Adipocyte (in vitro differentiated cells): ENCODE data around the gene RND1.
"Not testable (repeated sequence)": the region's sequence is repeated elsewhere in the genome, so short reads cannot be mapped to it uniquely, and the experiment has no call there.

Experiments
- DNase-seq: peaks from one replicate; pipeline ENCODE4 v3.0.0-alpha.2; 2015; ENCODE audit warnings: low read depth
- H3K27me3 ChIP-seq: replicated peaks from 2 replicates; pipeline ENCODE4 v1.7.0; 2013; ENCODE audit warnings: mild to moderate bottlenecking, low read length, moderate library complexity; ENCODE audit not compliant: control insufficient read depth, insufficient read depth
- H3K36me3 ChIP-seq: 2 replicates; pipeline ENCODE4 v1.7.0; 2013; ENCODE audit warnings: low read length, mild to moderate bottlenecking, moderate library complexity; ENCODE audit not compliant: control insufficient read depth, insufficient read depth, severe bottlenecking
- H3K4me1 ChIP-seq: 2 replicates; pipeline ENCODE4 v1.7.0; 2013; ENCODE audit warnings: mild to moderate bottlenecking, low read length, moderate library complexity; ENCODE audit not compliant: control insufficient read depth, insufficient read depth
- H3K4me3 ChIP-seq: 2 replicates; pipeline ENCODE4 v1.7.0; 2013; ENCODE audit warnings: mild to moderate bottlenecking, low read length, moderate library complexity
- H3K9ac ChIP-seq: 2 replicates; pipeline ENCODE4 v1.7.0; 2013; ENCODE audit warnings: mild to moderate bottlenecking, low read length, moderate library complexity
- H3K9me3 ChIP-seq: 2 replicates; pipeline ENCODE4 v1.7.0; 2013; ENCODE audit warnings: mild to moderate bottlenecking, low read length, moderate library complexity; ENCODE audit not compliant: control insufficient read depth

Gene RND1

DNA sequence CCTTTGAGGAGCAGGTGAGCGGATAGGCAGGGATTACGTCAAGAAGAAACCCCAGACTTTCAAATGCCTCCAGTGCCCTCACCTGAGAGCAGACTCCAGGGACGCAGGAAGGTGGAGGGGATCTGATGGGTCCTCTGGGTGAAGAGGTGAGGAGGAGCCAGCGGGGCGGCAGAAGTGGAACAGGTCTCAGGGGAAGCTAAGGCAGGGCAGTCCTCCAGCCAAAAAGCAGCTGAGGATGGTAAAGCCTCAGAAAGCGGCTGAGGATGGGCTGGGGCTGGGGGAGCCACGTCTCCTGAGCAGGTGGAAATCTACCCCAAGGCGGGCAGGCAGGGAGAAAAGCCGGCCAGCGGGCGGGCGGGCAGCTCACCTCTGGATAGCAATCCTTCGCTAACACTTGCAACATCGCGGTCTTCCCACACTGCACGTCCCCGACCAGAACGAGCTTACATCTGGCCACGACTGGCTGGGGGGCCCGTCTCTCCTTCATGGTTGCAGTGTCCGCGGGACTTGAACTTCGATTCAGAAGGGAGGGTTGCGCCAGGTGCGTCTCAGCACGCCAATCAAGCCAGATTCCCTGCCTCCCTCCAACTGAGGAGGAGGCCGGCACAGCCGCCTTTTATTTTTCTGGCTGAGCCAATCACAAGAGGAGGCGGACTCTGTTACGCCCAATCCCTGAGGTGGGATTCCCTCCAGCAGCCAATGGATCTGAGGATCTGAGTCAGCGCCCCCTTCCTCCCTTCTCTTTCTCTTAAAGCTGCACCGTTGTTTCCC lies at the start of gene RND1:
RND1 (minus strand) TSS at position 590 of the 771 bp plus-strand sequence; CDS start at position 487, 103 bp downstream.
- peak within 1 kb of the TSS; percentile 63 for H3K9ac ChIP-seq
- H3K4me3 ChIP-seq: peak within 1 kb of the TSS; percentile 89
- H3K9me3 ChIP-seq: no peaks in the 10 kb centered on the region
- H3K27me3 ChIP-seq: peaks cover 44% of the 10 kb centered on the region
- peak; percentile 95 for DNase-seq
- peaks cover 4% of the 10 kb centered on the region for H3K4me1 ChIP-seq
- no peaks in the 10 kb centered on the region for H3K36me3 ChIP-seq

DNA sequence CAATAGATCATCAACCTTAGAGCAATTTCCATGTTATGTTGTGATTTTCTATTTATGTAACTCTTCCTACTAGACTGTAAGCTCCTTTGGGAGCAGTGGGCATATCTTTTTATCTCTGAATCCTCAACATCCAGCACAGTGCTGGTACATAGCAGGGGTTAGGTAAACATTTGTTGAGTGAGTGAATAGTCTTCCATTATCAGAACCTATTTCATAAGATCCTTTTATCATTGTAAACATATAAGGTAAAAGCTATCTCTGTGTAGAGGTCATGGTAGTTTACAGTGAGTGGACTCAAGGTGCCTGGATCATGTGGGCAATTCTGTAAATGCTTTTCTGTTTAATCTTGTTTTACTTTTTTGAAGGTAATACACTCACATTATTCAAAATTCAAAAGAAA lies 44.5 kb upstream of the RND1 start:
- Histone ChIP-seq H3K9me3 (no peaks in the 10 kb centered on the region), H3K4me3 (no peak overlapping the region), H3K9ac (no peak overlapping the region), H3K36me3 (no peaks in the 10 kb centered on the region), H3K27me3 (no peaks in the 10 kb centered on the region), H3K4me1 (no peaks in the 10 kb centered on the region)
- no peak for DNase-seq

DNA sequence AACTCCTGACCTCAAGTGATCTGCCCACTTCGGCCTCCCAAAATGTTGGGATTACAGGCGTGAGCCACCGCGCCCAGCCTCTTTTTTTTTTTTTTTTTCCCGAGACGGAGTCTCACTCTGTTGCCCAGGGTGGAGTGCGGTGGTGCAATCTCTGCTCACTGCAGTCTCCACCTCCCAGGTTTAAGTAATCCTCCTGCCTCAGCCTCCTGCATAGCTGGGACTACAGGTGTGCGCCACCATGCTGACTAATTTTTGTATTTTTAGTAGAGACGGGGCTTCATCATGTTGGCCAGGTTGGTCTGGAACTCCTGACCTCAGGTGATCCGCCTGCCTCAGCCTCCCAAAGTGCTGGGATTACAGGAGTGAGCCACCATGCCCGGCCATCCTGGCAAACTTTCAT lies 44.0 kb upstream of the RND1 start:
- not testable (repeated sequence) for DNase-seq, H3K4me1 ChIP-seq, H3K4me3 ChIP-seq, H3K9ac ChIP-seq, H3K36me3 ChIP-seq, H3K9me3 ChIP-seq, H3K27me3 ChIP-seq

DNA sequence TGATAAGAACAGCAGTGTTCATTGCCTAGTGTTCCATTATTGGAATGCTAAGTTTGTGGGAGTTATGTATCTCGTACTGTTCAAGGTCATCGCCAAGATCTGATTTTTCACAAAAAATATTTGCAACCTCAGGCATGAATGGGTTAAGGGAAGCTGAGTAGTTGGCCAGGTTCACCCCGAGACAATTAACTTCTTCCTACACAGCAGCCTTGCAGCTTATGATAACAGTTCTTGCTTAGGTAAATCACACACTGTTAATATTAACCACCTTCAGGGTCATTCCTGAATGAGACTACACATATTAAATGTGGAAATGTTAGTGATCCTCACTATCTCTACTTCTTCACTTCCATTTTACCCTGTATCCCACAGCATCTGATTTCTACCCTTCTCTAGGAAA lies 41.6 kb upstream of the RND1 start:
- Histone ChIP-seq H3K9ac (no peak overlapping the region), H3K27me3 (no peaks in the 10 kb centered on the region), H3K9me3 (no peaks in the 10 kb centered on the region), H3K4me3 (no peak overlapping the region), H3K36me3 (no peaks in the 10 kb centered on the region), H3K4me1 (peaks cover 4% of the 10 kb centered on the region)
- no peak for DNase-seq

DNA sequence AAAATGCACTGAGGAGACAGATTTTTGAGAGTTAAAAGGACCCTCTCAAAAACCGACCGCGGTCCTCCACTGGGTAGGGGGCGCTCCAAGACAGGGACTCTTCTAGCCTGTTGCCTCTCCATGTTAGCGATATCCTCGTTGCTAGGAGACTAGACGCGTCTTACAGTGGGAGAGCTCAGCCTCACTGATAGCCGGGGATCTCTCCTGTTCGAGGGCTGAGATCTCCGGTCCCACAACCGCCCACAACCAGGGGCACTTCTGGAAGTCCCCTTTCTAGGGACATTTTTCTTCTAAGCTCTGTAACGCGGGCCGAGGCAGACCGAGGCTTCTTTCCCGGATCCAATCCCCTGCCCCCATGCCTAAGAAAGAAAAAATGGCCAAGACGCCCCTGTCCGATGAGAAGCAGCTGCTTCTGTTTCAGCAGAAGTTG lies 38.3 kb upstream of the RND1 start:
- H3K9me3 ChIP-seq: no peaks in the 10 kb centered on the region
- H3K4me3 ChIP-seq: peak overlapping the region; percentile 85

DNA sequence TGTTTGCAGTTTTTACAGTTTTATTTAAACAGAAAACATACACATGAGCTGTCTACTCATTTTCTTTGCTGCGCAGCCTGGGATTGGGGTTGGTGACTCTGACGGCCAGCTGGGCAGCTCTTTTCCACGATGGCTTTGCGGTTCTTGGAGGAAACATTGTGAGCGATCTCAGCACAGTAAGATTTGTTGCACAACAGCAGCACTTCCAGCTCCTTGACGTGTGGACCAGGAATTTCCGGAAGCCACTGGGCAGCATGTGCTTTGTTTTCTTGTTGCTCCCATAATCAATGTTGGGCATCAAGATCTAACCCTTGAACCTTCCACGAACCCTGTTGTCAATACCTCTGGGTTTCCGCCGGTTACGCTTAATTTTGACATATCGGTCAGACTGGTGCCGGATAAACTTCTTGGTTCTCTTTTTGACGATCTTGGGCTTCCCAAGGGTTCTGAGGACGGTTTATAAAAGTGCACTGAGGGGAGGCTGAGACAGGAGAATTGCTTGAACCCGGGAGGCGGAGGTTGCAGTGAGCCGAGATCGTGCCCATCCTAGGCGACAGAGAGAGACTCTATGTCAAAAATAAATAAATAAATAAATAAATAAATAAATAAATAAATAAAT lies 37.8 kb upstream of the RND1 start:
- H3K4me3 ChIP-seq: peak overlapping the region; percentile 85
- DNase-seq: no peak
- no peaks in the 10 kb centered on the region for H3K9me3 ChIP-seq
- peaks cover 4% of the 10 kb centered on the region for H3K4me1 ChIP-seq
- no peak overlapping the region for H3K9ac ChIP-seq
- H3K36me3 ChIP-seq: no peaks in the 10 kb centered on the region
- H3K27me3 ChIP-seq: no peaks in the 10 kb centered on the region

More for the DNA sequence above, 38.3 kb upstream of the RND1 start:
- DNase-seq: peak; percentile 90
- Histone ChIP-seq H3K9ac (peak overlapping the region; percentile 70), H3K27me3 (no peaks in the 10 kb centered on the region), H3K36me3 (no peaks in the 10 kb centered on the region), H3K4me1 (peaks cover 4% of the 10 kb centered on the region)

DNA sequence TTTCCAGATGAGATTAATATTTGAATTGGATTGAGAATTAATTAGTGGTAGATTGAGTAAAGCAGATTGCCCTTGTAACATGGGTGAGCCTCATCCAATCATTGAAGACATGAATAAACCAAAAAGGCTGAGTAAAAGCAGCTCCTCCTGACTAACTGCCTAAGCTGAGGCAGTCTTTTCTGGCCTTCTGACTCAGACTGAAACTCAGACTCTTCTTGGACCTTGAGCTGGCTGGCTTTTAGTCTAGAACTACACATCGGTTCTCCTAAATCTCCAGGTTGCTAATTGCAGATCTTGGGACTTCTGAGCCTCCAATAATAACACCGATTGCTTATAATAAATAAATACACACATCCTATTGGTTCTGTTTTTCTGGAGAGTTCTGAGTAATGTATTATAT lies 35.6 kb upstream of the RND1 start:
- Histone ChIP-seq H3K9me3 (no peaks in the 10 kb centered on the region), H3K27me3 (peaks cover 3% of the 10 kb centered on the region), H3K4me1 (peaks cover 4% of the 10 kb centered on the region), H3K4me3 (no peak overlapping the region), H3K9ac (no peak overlapping the region), H3K36me3 (no peaks in the 10 kb centered on the region)
- peak; percentile 25 for DNase-seq

DNA sequence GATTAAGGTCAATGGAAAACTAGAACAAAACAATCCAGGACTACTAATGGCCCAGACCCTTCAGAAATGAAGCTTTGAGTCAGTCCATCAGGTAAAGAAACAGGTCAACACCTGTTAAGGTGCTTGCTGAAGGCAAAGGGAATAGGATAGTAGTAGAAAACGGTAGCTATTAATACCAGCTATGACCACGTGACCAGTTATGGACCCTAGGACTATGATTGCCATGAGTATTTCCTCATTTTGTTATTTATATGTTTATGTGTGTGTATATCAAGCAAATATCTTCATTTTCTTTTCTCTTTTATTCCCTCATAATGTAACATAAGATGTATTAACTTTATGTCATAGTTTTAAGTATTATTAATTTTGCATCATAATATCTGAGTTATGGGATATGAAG lies 34.0 kb upstream of the RND1 start:
- Histone ChIP-seq H3K4me3 (no peak overlapping the region), H3K36me3 (no peaks in the 10 kb centered on the region), H3K27me3 (peaks cover 3% of the 10 kb centered on the region), H3K9ac (no peak overlapping the region), H3K4me1 (peaks cover 4% of the 10 kb centered on the region), H3K9me3 (no peaks in the 10 kb centered on the region)
- no peak for DNase-seq

DNA sequence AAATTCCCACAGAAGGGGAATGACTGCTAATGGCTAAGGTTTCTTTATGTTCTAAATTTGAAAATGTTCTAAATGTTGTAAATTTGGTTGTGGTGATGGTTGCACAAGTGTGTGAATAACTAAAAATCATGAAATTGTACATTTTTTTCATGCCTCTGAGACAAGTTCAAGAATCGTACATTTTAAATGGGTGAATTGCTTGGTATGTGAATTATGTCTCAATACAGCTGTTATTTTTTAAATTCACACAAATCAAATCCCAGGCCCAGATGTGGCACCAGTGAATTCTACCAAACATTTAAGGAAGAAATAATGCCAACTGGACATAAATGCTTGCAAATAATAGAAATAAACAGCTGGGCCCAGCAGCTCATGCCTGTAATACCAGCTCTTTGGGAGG lies 28.6 kb upstream of the RND1 start:
- Histone ChIP-seq H3K9ac (no peak overlapping the region), H3K4me3 (no peak overlapping the region), H3K4me1 (peaks cover 2% of the 10 kb centered on the region), H3K9me3 (no peaks in the 10 kb centered on the region), H3K36me3 (no peaks in the 10 kb centered on the region), H3K27me3 (peaks cover 3% of the 10 kb centered on the region)
- peak; percentile 74 for DNase-seq

DNA sequence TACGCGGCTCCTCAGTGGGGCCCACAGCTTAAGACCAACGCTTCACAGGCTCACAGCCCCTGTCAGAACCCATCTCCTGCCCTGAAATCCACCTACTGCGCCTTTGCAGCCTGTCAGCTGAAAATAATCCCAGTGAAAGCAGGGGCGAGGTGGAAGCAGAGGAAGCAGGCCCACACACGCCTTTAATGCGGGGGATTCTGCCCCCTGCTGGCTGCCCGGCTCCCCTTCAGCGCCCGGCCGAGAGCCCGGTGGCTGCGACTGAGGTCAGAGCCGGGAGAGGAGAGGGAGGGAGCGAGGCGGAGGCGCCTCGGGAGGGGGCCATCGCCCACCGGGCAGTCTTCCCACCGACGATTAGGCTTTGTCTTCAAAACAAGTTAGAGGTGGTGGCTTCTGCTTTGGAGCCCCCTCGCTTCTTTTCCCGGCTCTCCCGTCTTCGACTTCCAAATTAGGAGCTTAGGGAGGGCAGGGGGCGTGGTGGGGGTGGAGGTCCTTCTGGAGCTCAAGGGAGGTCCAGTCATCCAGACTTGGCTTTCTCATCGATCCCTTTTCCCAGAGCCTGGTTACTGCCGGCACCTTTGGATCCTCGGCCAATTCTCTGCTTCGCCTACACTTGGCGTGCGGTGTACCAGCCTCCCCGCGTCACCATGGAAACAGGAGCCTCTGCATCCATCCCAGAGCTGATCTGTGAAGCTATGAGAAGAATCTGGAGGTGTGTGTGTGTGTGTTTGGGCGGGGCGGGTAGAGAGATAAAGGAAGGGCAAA lies 25.2 kb upstream of the RND1 start:
- H3K9me3 ChIP-seq: no peaks in the 10 kb centered on the region
- peaks cover 2% of the 10 kb centered on the region for H3K4me1 ChIP-seq
- peak; percentile 91 for DNase-seq
- H3K4me3 ChIP-seq: peak overlapping the region; percentile 58
- H3K9ac ChIP-seq: peak overlapping the region; percentile 69
- no peaks in the 10 kb centered on the region for H3K27me3 ChIP-seq
- H3K36me3 ChIP-seq: no peaks in the 10 kb centered on the region

DNA sequence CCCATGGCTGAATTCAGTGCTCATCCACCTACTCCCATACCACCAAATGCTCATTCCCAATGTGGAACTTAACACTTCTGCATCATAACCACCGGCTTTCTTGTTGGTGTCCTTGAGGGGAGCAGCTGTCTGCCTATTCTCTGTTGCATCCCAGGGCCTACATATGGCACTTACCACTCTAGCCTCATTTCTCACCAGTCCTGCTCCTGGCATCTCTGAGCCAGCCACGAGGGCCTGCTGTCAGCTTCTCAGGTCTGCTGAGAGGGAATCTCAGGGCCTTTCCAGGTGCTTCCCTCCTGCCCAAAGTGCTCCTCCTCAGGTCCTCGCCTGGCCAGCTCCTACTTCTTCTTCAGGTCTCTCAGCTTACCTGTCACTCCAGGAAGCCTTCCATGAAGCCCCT lies 24.0 kb upstream of the RND1 start:
- Histone ChIP-seq H3K4me3 (no peak overlapping the region), H3K9me3 (no peaks in the 10 kb centered on the region), H3K9ac (peak overlapping the region; percentile 69), H3K27me3 (peaks cover 3% of the 10 kb centered on the region), H3K36me3 (no peaks in the 10 kb centered on the region), H3K4me1 (peaks cover 2% of the 10 kb centered on the region)
- DNase-seq: no peak
